Limb (tissue), 2 donors: ENCODE measurements around the gene ANXA11.

Experiments
- DNase-seq, 2 donors: peaks; one replicate each; pipeline ENCODE4 v3.0.0-alpha.2; 2016; ENCODE audit errors: extremely low spot score in 2 of 2

Gene ANXA11

DNA sequence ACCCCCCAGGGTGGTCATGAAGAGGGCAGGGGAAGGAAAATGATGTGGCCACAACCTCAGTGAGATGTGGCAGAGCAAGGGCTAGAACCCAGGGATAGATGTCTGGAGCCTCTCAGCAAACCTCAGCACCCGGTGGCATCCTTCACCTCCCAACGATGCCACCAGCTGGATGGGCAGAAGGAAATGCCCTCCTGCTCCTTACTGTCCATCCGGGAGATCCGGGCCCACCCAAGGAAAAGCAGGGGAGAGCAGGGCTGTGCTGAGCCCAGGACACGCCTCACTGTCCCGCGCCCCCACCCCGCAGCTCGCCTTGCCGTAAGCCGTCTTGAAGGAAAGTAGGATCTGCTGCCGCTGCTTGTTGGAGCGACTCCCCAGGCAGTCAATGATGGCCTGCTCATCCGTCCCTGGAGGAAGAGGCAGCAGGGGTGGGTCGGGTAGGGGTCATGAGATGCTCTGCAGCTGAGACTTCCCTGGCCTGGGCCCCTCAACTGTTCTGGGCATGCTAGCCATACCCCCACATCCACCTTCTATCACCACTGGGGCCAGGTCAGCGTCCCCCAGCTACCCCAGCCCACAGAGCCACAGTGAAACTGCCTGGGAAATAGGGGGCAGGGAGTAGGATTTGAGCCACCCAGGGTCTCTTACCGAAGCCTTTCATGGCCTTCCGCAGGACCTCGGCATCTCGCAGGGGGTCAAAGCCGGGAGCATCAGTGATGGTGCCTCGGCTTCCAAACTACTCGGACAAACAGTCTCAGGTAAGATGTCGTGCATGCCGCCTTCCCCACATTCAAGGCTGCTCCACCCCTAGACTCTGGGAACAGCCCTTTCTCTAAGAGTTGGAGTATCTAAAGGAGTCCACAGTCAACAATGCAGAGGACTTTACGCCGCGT is 38.5 kb downstream of the ANXA11 start:
- DNase-seq = no peak

GRCh38 chr10:80165173-80165572 is 40.2 kb downstream of the ANXA11 start:
- no peak for DNase-seq

- DNase-seq = no peak
Measured at GRCh38 chr10:80164596-80164995, 40.7 kb downstream of the ANXA11 start.

DNA sequence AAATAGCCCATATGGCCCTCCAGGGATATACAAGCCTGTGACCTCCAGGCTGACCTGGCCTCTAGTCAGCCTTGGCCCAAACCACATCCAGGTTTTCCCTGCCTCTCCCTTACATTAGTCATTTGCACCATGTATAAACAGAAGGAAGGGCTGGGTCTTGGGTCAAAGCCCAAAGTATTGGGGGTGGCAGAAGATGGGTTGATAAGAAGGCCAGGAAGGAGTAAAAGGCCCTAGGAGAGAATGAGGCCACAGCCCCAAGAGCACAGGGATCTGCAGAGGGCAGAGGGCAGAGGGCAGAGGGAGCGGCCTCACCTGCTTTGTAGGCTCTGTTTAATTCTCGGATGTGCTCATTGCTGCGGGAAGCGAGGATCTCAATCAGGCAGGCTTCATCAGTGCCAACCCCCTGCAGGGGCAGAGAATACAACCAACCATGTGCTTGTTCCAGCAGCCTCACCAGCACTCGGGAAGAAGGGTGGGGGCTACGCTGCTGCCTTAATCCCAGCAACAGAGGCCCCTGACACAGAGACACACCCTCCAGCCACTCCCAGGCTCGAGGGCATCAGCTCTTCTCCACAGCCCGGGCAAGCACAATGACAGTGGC is 41.5 kb downstream of the ANXA11 start:
- DNase-seq = no peak

DNA sequence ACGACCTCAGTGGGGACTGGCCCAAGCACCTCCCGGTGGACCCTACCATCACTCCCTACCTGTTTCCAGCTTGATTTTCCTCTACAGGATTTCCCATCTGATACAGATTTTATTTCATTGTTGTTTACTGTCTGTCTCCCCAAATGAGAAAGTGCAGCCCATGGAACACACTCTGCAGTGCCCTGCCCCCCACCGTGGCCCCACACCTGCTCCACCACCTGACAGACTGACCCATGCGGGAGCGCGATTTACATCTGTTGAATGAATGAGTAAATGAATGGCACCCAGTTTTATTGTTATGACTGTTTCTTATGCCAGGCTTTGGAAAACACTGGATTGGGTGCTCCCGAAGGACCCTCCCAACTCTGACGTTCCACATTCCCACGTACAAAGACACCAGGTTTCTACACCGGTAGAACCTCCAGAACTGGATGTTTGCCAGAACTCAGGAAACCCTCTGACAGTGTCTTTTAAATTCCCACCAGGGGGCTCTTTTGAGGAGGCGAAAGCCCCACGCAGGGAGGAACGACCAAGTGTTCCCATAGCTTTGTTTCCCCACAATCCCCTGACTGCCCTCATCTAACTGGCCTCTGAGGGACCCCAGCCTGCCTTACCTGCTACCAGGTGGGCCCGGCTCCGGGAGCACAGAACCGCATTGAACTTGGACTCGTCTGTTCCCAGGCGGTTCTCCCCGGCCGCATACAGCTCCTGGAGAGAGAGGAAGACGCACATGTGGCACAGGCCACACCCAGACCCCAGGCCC is 43.8 kb downstream of the ANXA11 start:
- peak in 1 of 2 donors; percentile 30 for DNase-seq

GRCh38 chr10:80160361-80161320 is 44.7 kb downstream of the ANXA11 start:
- DNase-seq = no peak

GRCh38 chr10:80159166-80159873 is 46.0 kb downstream of the ANXA11 start:
- no peak for DNase-seq

DNA sequence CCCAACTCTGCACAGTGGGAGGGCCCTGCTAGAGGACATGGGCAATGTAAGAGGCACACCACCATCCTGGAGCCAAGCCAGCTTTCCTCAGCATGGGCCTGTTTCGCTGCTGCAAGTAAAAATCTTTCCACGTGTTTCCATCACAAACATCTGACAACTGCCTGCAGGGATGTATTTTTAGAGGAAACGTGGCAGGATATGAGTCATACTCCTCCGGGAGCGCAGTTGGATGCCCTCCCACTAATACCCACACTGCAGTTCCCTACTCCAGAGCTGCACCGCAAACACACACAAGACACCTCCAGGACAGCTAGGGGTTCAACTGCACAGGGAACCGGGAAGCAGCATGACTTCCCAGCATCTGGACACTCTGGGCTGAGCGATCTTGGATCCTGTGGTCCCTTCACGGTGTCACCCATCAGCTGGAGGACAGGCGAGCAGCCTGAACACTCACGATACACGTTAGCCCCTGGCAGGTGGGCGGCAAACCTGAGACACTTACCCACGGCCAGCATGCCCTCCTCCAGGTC is 46.7 kb downstream of the ANXA11 start:
- peak; percentile 81 to 90 for DNase-seq

DNA sequence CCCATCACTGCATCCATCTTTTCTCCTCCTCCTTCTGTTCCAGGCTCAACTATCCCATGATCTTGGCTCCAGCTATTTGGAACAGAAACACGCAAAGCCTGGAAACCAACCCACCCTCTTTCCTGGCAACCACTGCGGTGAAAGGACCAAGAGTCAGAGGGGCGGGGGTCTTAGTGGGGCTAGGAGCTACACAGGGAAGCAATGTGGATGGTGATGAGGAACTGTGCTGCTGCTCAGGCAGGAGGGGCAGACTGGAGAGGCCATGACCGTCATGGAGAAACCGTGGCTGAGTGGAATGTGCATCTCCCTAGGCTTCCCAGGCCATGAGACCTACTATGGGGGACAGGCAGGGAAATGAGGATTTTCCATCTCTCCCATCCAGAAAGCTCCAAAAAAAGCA is 47.2 kb downstream of the ANXA11 start:
- no peak for DNase-seq

DNA sequence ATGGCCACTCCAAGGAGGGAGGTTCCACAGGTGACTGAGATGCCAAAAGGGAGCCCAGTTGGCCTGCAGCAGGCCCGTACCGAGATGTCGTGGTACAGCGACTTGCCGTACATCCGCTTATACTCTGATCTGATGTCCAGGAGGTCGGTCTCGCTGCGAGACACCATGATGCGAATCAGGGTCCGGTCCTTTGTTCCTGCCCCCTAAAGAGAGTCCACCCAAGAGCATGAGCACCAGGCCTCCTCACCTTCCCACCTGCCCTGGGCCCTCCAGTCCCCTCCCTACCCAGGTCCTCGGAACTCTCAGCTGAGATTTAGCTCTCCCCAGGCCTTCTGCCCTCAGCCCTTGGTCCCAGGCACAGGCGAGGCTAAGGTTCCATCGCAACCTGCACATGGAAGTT is 47.8 kb downstream of the ANXA11 start:
- no peak for DNase-seq

GRCh38 chr10:80156216-80156615 is 49.1 kb downstream of the ANXA11 start:
- DNase-seq = no peak

DNA sequence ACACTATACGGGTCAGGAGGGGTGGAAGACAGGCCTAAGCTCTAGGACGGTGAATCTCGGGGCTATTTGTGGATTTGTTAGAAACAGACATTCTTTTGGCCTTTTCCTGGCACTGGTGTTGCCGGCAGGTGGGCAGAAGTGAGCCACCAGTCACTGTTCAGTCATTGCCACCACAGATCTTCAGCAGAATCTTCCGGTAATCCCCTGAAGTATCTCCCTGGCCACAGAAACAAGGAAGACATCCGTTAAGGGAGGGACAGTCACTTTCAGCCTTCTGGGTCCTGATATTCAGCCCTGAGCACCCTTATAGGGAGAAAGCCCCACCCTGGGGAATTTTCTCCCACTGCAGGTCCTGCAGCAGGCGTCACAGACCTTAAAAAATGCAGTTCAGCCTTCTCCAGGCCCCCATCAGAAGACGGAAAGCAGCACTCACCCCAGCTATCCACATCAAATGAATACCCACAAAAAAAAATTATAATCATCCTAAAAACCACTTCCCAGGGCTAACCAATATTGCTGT is 49.6 kb downstream of the ANXA11 start:
- no peak for DNase-seq

- DNase-seq = peak in 1 of 2 donors; percentile 43
Measured at GRCh38 chr10:80154978-80155695, 50.2 kb downstream of the ANXA11 start.

DNA sequence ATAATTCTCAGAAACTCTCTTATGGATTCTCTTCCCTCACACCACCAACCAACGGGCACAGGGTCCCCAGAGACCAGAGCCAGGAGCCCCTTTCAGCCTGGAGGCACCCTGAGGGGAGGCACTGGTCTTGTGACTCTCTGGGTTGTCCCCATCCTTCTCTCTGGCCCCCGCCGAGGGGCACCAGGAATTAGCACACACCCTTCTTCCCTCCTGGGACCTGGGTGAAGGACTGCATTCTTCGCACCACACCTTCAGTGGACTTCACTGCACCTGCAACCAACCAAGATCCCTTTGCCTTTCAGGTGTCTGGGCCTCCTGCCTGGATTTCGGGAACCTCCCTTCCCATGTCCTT is 50.7 kb downstream of the ANXA11 start:
- no peak for DNase-seq

- DNase-seq = no peak
Measured at GRCh38 chr10:80153460-80153859, 51.9 kb downstream of the ANXA11 start.

DNA sequence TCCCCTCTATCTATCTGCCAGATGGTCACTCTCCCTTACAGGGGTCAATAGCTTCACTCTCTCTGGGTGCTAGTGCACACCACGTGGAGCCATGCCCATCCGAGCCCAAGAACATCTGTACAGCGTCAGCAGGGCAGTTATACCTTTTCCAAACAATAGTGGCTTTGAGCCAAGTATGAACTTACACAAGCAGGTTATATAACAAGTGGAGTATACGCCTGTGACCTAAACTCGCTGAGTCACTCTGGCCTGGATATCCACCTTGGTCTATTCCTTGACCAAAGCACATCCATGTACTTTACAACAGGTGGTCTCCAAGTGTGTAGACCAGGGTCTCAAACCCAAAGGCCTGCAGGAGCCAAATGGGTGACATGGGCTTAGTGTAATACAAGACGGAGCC is 52.5 kb downstream of the ANXA11 start:
- no peak for DNase-seq

GRCh38 chr10:80150172-80150571 is 55.2 kb downstream of the ANXA11 start:
- DNase-seq = no peak

DNA sequence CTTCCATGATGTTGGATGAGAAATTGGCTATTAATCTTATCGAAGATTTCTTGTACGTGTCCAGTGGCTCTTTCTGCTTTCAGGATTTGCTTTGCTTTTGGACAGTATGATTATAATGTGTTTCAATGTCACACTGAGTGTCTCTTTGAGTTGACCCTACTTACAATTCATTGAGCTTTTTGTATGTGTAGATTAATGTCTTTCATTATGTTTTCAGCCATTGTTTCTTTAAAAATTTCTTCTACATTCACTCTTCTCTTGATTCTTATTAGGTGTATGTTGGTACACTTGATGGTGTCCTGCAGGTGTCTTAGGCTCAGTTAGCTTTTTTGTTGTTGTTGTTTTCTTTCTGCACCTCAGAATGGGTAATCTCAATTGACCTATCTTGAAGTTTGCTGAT is 56.2 kb downstream of the ANXA11 start:
- no peak for DNase-seq

DNA sequence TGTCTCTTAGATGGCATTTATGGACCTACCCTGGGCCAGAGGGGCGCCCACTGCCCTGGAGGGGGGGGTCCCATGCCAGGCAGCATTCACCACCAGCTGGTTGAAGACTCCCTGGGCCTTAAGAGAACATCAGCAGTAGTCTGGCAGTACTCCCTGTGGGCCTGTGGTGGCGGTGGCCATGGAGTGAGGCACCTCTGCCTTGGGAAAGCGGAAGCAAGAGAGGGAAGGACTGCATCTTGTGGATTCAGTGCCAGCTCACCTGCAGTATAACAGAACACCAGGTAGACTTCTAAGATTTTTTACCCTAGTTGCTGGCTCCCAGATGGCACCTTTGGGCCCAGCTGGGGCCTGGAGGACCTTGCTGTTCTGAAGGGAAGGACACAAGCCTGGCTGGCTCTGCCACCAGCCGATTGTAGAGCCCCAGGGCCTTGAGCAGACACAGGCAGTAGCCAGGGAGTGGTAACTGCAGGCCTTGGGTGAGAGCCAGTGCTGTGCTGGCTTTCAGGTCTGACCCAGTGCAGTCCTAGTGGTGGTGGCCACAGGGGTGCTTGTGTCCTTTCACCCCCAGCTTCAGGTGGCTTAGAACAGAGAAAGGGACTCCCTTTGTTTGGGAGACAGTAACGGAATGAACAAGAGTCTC is 57.1 kb downstream of the ANXA11 start:
- no peak for DNase-seq
